GM12801 (cell line): ENCODE measurements around the gene AFF3.

ENCODE experiments used
- TF ChIP-seq, protein P1 (sequence below): IDR thresholded peaks from one replicate; pipeline ENCODE4 v1.5.1; 2011; ENCODE audit warnings: control low read depth; ENCODE audit not compliant: insufficient read length; ENCODE audit errors: extremely low read depth

AFF3 gene

DNA sequence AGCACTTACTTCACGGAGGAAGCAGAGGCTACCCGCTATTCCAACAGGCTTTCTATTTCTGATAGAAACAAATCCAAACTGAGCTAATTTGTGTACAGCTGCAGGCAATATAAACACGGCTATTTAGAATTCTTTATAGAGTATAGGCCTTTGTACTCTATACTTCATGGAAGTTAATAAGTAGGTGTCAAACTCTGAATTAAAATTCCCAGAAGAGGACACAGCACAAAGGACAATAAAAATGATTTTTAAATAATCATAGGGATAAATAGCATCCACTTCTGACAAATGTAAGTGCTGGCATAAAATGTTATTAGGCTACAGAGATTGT lies 261.5 kb downstream of the AFF3 start:
- TF ChIP-seq, protein P1, sequence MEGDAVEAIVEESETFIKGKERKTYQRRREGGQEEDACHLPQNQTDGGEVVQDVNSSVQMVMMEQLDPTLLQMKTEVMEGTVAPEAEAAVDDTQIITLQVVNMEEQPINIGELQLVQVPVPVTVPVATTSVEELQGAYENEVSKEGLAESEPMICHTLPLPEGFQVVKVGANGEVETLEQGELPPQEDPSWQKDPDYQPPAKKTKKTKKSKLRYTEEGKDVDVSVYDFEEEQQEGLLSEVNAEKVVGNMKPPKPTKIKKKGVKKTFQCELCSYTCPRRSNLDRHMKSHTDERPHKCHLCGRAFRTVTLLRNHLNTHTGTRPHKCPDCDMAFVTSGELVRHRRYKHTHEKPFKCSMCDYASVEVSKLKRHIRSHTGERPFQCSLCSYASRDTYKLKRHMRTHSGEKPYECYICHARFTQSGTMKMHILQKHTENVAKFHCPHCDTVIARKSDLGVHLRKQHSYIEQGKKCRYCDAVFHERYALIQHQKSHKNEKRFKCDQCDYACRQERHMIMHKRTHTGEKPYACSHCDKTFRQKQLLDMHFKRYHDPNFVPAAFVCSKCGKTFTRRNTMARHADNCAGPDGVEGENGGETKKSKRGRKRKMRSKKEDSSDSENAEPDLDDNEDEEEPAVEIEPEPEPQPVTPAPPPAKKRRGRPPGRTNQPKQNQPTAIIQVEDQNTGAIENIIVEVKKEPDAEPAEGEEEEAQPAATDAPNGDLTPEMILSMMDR, result no peak

DNA sequence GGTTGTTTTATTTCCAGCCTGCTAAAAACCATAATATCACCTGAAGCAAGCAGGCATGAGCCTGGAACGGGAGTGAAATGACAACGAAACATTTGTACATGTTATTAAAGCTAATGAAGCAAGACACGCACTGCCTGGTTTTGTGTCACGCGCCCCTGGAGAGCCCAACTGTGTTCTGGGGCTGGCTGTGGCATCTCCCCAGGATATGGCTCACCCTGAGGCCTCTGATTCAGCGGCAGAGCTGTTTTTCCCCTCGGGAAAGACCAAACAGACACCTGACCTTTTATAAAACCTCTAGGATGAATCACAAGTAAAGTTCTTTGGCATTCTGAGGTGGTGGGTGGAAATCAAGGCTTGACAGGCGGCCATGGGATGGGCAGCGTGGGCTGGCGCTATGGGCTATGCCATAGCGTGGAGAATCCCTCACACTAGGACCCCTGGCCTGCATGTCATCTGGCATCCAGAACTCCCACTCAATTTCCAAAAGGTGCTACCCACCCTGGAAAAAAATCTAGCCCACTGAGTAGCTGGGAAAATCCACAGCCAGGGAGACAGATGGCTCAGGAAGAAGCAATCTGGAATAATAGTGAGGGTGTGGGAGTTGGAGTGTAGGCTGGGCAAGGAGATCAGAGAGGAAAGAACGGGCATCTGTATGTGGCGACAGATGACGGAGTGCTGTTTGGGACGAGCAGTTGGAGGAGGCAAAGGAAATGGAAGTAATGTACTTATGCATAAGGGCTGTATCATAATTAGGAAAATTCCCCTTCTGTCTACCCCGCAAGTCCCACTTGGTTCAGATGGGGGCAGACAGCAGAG lies 262.0 kb downstream of the AFF3 start:
- TF ChIP-seq, protein P1, result no peak

DNA sequence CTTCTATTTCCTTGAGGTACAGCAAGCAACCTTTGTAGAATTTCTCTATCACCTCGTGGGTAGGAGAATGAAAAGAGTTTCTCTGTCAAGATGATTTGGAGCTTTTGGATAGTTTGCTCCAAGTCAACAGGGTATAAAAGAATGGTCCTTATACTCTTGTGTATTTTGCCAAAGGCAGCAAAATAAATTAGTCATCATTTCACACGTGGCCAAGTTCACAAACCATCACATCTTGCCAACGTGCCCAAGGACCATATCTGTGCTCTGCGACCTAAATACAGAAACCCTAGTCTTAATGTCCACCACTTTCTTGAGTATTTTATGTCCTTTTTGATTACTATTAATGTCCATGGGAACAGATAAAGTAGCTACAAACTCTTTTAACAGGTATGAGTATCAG lies 262.9 kb downstream of the AFF3 start:
- TF ChIP-seq, protein P1, result no peak

DNA sequence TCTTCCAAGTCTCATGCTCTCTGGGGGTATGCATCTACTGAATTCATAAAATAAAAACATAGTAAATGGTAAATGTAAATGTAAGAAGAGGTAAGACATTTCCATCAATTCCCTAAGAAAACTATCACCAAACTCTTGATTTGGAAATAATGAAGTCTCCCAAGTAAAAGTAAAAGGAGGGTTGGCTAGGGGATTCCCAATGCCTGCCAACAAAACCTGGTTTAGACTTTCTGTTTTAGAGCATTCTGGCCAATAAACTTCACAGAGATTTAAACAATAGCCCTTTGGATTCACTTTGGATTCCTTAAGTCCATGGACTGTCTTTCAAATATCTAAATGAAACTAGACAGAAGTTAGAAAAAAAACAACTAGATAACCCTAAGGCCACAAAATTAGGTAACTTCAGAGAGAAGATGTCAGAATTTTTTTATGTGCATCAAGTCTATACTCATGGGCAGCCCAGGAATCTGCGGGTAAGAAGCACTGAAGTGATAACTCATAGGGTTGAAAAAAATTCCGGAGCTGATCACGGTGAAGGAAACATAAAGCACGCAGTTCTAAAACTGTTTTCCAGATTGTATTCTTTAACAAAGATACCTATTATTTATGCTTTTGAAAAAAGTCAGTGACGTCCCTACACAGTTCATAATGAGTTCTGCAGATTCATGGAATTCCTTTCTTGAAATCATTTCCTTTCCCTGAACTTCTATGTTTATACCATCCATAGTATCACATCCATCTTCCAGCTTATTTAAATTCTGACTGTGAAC lies 263.6 kb downstream of the AFF3 start:
- TF ChIP-seq, protein P1, result no peak

DNA sequence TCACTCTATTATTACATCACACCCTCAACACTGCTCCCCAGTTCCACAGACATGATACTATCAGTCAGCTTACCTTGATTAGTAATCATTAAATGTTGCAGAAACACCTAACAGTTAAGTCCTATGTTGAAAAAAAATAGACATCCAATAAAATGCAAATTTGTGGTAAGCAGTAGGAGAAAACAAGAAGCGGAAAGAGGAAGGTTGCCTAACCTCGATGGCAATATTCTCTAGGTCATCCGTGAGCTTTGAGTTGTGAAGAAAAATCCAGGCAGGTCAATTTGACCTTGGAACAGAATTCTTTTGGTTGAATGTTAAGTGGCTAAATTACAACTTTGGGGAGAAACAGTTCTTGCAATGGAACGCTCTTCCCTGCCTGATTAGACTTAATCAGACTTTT lies 264.4 kb downstream of the AFF3 start:
- TF ChIP-seq, protein P1, result no peak

DNA sequence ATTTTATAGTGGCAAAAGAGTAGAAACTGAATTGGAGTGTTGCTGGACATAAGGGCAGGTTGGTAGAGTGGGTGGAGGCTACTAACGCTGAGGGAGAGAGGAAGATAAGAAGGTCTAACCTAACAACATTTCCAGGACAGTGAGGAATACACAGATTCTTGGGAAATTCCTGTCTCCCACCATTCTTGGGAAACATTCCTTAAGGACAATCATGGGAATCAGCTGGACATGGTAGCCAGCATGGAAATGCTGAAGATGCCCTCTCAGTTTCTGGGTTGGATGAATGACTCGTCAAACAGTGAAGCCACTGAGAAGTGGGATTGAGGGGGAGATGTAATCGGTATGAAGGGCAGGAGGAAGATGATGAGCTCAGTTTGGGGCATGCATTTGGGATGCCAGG lies 265.4 kb downstream of the AFF3 start:
- TF ChIP-seq, protein P1, result no peak

DNA sequence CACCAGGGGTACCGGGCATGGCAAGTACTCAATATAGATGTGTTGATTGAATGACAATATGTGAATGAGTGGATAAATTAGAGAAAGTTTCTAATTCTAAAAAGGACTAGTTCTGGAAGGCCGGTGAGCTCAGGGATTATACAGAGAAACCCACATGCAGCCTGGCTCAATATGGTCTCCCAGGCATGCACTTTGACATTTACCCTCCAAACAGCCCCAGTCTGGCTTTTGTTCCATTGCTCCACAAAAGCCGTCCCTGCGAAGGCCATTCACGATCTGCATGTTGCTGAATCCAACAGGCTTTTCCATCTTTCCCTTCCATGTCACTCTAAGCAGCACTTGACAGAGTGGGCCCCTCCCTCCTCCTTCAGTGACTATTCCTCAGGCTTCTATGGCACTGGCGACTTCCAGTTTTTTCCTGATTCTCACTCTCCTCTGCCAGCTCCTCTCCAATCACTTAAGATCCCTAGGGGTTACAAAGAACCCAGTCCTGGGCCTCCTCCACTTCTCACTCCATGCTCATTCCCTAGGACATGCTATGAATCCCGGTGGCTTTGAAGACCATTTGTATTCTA lies 266.7 kb downstream of the AFF3 start:
- TF ChIP-seq, protein P1, result no peak
